ENCODE results near the gene EEF2K.

DNA sequence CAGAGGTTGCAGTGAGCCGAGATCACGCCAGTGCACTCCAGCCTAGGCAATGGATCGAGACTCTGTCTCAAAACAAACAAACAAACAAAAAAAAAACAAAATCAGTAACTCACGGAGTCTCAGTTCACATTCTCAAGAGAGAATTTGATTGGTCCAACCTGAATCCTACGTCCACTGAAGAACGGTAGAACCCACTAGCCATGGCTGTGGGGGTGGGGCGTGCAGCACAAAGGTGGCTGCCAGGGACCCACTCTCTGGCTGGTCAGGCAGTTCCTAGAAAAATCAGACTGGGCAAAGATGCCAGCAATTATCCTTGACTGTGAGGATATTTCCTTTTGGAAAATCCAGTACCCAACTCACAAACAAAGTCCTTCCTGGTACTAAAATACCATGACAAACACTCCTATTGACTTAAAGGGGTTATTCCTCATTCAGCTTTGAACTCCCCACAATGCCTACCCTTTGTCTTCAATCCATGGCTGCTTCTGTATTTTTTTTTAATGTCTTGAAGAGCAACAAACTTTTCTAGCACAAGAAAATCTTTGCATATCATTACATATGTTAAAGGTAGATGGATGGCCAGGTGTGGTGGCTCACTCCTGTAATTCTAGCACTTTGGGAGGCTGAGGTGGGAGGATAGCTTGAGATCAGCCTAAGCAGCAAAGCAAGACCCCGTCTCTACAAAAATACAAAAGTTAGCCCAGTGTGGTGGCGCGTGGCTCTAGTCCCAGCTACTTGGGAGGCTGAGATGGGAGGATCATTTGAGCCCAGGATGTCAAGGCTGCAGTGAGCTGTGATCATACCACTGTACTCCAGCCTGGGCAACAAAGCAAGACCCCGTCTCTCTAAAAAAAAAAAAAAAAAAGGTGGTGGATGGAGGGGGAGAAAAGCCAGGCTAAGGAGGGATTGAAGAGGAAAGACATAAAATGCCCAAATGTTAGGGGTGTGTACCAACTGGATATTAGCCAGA lies 87.3 kb downstream of the EEF2K start:
- TF ChIP-seq, protein P1, sequence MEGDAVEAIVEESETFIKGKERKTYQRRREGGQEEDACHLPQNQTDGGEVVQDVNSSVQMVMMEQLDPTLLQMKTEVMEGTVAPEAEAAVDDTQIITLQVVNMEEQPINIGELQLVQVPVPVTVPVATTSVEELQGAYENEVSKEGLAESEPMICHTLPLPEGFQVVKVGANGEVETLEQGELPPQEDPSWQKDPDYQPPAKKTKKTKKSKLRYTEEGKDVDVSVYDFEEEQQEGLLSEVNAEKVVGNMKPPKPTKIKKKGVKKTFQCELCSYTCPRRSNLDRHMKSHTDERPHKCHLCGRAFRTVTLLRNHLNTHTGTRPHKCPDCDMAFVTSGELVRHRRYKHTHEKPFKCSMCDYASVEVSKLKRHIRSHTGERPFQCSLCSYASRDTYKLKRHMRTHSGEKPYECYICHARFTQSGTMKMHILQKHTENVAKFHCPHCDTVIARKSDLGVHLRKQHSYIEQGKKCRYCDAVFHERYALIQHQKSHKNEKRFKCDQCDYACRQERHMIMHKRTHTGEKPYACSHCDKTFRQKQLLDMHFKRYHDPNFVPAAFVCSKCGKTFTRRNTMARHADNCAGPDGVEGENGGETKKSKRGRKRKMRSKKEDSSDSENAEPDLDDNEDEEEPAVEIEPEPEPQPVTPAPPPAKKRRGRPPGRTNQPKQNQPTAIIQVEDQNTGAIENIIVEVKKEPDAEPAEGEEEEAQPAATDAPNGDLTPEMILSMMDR (IDR thresholded peaks at IDR 0.05), result no peak
- no peak for TF ChIP-seq POLR2A (IDR thresholded peaks at IDR 0.05)

Data from thyroid gland (tissue), 4 donors.